GM19193 (cell line): Measurements from ENCODE around the gene HAUS8.

Experiments used
- POLR2A ChIP-seq: IDR thresholded peaks from 4 replicates; pipeline ENCODE4 v1.6.1; 2011; ENCODE audit not compliant: insufficient read depth, insufficient read length; ENCODE audit errors: extremely low read depth

HAUS8 gene

DNA sequence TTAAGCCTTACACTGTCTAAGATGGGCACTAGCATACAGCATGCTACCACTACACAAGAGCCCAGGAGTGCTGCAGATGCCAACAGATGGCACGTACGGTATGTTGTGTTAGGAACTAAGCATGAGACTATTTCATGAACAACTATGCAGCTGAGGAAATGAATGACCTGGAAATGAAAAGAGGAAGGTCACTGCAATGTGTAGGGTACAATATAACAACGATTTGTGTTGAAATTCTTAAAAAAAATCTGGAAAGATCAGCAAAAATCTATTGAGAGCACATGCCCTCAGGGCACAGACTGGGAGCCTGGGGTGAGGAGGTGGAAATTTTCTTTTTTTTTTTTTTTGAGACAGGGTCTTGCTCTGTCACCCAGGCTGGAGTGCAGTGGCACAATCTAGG is 14.4 kb downstream of the HAUS8 start:
- TF ChIP-seq POLR2A = no peak

DNA sequence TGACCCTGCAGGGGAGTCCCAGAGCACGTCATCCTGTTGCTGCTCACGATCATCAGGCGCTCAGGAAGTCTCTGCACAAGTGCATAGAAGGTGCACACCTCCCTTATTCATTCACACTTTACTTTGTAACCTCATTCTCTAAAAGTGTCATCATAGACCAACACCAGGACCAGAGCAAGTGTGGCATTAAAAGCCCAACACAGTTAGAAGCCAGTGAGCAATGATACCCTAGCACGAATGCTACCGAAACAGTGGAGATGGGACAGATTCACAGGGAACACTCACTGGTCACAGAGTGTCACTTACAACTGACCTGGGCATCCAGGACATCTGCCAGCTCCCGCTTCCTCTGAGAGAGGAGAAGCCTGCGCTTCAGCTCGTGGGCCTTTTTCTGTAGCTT is 17.0 kb downstream of the HAUS8 start:
- no peak for TF ChIP-seq POLR2A

DNA sequence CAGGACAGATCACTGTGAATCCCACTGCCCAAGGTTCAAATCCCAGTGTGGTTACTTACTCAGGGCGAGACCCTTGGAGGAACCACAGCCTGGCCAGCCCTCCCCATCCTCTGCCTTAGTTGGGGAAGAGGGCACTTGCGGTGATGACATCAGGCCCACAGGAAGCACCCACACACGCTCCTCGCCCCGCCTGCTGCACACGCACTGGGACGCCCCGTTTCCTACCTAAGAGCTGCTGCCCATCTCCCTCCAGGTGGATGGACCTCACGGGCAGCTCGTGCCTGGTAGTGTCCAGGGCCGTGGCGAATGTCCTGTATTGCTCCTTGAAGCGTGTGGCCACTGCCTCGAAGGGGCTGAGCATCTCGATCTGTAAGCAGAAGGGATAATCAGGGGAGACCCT is 19.6 kb downstream of the HAUS8 start:
- TF ChIP-seq POLR2A = no peak

DNA sequence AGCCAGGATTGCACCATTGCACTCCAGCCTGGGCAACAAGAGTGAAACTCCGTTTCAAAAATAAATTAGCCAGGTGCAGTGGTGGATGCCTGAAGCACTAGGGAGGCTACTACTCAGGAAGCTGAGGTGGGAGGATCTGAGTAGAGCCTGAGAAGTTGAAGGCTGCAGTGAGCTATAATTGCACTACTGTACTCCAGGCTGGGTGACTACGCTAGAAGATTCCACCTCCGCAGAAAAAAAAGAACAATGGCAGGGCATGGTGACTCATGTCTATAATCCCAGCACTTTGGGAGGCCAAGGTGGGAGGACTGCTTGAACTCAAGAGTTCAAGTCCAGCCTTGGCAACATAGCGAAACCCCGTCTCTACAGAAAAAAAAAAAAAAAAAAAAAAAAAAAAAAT is 20.5 kb downstream of the HAUS8 start:
- TF ChIP-seq POLR2A = no peak

DNA sequence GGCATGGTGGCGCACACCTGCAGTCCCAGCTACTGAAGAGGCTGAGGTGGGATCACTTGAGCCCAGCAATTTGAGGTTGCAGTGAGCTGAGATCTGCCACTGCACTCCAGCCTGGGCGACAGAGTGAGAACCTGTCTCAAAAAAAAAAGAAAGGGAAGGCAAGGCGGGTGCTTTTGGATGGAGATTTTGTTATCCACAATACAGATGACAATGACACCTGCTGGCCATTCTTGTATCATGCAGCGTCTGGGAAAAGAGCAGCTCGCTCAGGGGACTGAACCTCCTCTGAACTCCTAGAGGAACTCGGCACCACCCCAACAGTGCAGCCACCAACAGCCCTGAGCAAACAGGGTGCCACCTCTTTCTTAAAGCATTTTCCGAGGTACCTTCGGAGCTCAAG is 22.8 kb downstream of the HAUS8 start:
- no peak for TF ChIP-seq POLR2A

DNA sequence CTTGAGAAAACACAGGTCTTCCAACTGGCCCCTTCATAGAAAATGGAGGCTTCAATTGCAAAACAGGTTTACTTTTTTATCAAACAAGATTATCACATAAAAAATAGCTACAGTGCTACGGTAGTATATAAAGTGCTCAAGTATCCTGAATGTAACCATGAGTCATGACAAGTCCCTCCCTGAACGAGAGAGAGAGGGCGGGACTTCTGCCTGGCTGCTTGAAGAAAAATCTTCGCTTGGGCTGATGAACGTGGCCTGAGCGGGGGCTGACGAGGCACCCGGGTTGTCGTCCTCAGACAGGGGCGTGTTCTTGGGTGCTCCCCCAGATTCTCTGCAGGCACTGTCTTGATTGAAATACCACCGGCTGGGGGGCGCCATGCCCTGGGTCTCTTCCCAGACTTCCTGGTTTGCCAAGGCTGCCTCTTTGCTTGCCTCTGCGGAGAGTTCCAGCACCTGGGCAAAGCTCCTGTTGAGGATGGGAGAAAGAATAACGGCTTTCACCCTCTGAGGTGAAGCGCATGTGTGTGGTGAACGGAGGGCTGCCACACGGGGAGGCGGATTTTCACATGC is 25.5 kb downstream of the HAUS8 start:
- no peak for TF ChIP-seq POLR2A

DNA sequence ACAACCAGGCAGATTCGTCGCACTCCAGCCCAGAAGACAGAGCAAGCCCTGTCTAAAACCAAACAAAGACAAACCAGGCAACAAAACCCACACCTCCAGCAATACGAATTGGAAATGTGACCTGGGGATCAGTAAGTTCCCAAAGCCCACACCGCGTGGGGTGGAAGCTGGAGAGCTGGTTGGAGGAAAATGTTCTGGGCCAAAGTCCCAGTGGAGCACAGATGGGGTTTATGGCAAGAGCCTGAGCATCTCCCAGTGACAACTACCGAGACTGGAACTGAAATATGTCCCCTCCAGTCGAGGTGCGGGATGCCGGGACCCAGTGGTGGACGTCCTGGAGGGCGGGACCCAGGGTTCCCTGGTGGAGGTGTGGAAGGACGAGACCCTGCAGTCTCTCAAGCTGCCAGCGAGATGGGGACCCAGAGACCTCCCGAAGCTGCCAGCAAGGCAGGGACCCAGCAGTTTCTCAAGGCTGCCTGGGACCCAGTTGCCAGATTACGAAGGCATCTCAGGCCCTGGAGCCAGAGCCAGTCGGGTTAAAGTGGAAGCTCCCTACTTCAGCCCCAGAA is 26.3 kb downstream of the HAUS8 start:
- no peak for TF ChIP-seq POLR2A

DNA sequence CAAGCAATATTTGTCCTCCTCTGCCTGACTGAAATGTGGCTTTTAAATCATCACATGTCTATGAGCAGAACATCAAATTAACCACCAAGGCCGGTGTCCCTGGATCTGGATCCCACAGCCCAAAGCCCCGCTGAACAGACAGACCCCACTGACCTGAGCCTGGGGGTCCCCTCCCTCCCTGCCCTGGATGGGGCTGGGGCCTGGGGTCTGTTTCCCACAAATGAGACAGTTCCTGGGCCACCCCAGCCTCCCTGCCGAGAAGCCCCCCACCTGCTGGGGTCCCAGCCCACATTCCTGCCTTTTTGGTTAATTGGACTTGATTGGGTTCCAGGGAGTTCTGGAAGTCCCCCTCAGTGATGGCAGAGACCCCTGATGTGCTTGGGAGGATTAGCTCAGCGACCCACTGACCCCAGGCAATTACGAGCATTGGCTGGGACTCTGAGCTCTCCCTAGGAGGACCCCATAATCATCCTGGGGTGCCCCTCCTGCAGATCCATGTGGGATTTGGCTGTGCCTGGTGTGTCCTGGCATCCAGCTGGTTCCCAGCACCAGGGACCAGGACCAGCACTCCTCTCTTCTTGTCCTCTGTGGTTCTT is 29.2 kb downstream of the HAUS8 start:
- no peak for TF ChIP-seq POLR2A

DNA sequence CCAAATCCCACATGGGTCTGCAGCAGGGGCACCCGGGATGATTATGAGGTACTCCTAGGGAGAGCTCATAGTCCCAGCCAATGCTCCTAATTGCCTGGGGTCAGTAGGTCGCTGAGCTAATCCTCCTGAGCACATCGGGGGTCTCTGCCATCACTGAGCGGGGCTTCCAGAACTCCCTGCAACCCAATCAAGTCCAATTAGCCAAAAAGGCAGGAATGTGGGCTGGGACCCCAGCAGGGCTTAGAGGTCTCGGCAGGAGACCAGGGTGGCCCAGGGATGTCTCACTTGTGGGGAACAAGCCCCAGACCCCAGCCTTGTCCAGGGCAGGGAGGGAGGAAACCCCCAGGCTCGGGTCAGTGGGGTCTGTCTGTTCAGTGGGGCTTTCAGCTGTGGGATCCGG is 31.5 kb downstream of the HAUS8 start:
- TF ChIP-seq POLR2A = no peak

DNA sequence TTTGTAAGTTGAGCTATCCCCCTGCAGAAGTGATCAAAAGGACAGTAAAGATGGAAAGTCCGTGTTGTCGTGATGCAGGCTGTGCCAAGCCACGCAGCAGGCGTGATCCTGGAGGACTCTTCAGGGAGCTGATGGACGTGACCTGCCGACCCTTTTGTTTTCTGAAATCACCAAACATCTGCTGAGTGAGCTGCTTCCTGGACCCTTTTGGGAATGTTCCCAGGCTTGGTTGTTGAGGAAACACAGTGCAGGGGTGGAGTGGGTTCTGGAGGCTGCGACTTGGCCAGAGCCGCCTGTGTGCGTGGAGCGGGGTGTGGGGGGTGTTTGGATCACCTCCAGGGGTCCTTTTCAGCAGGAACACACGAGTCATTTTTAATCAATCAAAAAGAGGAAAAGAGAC is 33.3 kb downstream of the HAUS8 start:
- no peak for TF ChIP-seq POLR2A

DNA sequence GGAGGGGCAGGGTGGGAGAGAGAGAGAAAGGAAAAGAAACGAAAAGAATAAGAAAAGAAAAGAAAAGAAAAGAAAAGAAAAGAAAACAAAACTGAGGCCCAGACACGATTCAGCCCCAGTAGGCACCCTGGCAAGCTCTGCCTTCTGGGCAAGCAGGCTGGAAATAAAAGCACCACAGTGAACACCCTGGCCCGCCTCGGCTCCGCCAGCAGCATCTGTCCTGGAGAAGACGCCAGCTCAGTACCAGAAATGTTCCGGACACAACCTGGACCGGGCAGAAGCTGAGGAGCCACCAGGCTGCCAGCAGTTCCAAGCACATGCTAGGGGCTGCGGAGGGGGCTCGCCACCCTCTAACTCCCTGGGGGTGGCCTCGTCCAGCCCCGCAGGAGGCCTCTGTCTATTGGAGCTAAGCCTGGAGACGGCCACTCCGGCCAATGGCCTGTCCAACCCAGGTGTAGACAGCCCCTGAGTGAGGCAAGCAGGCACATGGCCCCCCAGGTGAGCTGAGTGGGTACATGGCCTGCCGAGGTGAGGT is 37.2 kb downstream of the HAUS8 start:
- TF ChIP-seq POLR2A = no peak

DNA sequence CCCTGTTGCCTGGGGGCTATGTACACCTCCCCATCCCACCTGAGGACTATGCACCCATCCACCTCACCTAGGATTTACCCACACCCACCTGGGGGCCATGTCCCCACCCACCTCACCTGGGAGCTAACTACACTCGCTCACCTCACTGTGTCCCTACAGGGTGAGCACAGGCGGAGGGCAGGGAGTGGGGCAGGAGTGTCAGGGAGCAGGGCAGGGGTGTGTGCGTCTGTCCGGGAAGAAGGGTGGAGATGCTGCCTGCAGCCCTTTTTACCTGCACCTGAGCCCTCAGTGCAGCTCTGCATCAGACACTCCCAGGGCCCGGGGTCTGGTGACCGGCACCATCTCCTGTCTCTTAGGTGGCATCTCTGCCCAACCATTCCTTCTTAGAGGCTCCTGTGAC is 38.1 kb downstream of the HAUS8 start:
- TF ChIP-seq POLR2A = no peak

DNA sequence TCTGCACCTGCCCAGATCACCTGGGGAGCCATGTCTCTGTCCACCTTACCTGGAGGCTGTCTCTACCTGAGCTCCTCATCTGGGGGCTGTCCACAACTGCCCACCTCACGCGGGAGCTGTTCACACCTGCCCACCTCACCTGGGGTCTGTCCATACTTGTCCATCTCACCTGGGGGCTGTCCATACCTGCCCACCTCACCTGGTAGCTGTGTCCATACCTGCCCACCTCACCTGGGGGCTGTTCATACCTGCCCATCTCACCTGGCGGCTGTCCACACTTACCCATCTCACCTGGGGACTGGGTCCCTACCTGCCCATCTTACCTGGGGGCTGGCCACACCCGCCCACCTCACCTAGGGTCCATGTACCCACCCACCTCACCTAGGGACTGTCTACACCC is 38.6 kb downstream of the HAUS8 start:
- no peak for TF ChIP-seq POLR2A

DNA sequence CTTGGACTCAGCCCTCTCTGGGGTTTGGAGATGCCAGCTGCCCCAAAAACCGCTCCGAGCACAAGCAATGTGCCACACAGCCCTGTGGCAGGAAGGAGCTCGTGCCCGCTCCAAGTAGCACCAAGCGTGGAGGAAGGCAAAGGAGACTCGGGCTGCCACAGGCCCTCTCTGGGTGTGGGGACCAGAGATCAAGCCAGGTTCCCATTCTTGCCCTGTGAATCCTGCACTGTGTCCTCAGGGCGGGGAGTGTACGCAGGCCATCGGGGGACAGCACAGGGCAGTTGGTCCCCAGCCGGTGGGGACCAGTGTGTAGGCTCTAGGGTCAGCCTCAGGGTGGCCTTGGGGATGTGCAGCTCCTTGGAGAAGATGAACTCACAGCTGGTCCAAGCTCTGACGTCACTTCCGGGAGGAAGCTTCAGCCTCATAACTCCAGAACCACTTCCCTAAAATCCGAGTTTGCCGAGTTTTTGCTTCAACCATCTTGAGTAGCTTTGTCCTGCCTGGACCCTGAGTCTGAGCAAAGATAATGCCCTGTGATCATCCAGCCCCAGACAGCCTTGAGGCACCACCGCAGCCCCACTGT is 39.3 kb downstream of the HAUS8 start:
- no peak for TF ChIP-seq POLR2A

DNA sequence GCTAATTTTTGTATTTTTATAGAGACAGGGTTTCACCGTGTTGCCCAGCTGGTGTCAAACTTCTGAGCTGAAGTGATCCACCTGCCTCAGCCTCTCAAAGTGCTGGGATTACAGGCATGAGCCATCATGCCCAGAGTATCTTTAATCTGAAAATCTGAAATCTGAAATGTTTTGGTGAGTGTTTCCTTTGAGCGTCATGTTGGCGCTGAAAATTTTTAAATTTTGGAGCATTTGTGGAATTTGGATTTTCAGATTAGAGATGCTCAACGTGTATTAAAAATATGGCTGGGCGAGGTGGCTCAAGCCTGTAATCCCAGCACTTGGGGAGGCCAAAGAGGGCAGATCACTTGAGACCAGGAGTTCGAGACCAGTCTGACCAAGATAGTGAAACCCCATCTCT is 43.5 kb downstream of the HAUS8 start:
- TF ChIP-seq POLR2A = no peak

DNA sequence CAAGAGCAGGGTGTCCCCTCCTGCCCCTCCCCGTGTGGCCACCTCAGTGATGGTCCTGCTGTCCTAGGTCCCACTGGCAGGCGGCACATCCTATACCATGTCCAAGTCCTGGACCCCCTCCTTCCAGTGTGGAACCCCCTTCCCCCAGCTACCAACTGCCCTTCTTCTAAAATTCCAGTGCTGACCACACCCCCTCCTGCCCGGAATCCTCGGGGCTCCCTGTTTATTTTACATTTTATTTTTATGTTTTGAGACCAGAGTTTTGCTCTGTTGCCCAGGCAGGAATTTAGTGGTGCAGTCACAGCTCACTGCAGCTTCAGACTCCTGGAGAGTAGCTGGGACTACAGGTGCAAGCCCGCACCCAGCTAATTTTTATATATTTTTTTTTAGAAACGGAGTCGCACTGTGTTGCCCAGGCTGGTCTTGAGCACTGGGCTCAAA is 47.7 kb downstream of the HAUS8 start:
- TF ChIP-seq POLR2A = no peak
